ENCODE data around the gene CHCHD3. TPM values are rescaled to one million over a fixed set of nuclear protein-coding genes. Genes with fewer than 3 reads are reported as not detected.

The CHCHD3 gene
- total and polyA plus RNA-seq, 2 of the 4 experiments (the other 2 are of a cell fraction): 56.9 to 141 TPM

DNA sequence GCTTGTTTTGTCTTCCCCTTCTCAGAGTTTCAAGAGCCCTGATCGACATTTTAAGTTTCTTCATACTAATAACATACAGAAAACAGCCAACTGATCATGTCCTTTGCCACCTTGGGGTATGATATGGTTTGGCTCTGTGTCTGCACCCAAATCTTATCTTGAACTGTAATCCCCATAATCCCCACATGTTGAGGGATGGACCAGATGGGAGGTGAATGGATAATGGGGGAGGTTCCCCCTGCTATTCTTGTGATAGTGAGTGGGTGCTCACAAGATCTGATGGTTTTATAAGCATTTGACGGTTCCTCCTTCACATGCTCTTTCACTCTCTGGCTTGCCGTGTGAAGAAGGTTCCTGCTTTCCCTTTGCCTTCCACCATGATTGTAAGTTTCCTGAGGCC, 190.3 kb downstream of the CHCHD3 start:
- Histone ChIP-seq H2AK9ac (replicated peaks; ENCODE audit: low read depth, low read length, poor library complexity) (no peak overlapping the region), H4K5ac (ENCODE audit: low read depth, low read length) (no peak overlapping the region), H2AFZ (replicated peaks; ENCODE audit: low read length, poor library complexity) (no peak overlapping the region), H3K27me3 (ENCODE audit: control insufficient read depth, insufficient read depth, low read length) (no peaks in the 10 kb centered on the region), H2BK5ac (ENCODE audit: low read depth, low read length, poor library complexity, severe bottlenecking) (no peak overlapping the region), H2BK20ac (ENCODE audit: low read depth, low read length) (no peak overlapping the region), H4K91ac (ENCODE audit: insufficient read depth, low read depth, low read length) (no peak overlapping the region), H3K27ac (ENCODE audit: insufficient read depth, low read length) (no peak overlapping the region), H4K8ac (ENCODE audit: low read depth in 2 of 2, low read length in 2 of 2) (no peak overlapping the region), H3K9me1 (ENCODE audit: insufficient read depth, low read length) (no peaks in the 10 kb centered on the region), H4K20me1 (ENCODE audit: insufficient read depth, low read length) (no peaks in the 10 kb centered on the region), H3K18ac (ENCODE audit: low read depth, low read length) (no peak overlapping the region), H3K36me3 (ENCODE audit: control insufficient read depth, insufficient read depth, low read length) (no peaks in the 10 kb centered on the region), H3K4me3 (ENCODE audit: insufficient read depth, low read depth, low read length) (no peak overlapping the region), H3K14ac (replicated peaks; ENCODE audit: low read depth, low read length) (no peak overlapping the region), H2AK5ac (ENCODE audit: low read depth, low read length) (no peak overlapping the region), H3K4me2 (ENCODE audit: low read depth, low read length) (no peak overlapping the region), H3K23ac (ENCODE audit: low read depth, low read length) (no peak overlapping the region), H2BK15ac (ENCODE audit: low read depth, low read length) (no peak overlapping the region), H2BK120ac (ENCODE audit: low read depth, low read length) (no peak overlapping the region), H3K4ac (ENCODE audit: low read depth, low read length) (no peak overlapping the region), H3K56ac (ENCODE audit: extremely low read depth, insufficient read depth, low read length) (no peak overlapping the region), H3K4me1 (ENCODE audit: control insufficient read depth, insufficient read depth, low read length) (no peaks in the 10 kb centered on the region), H3K9ac (ENCODE audit: low read depth, low read length) (no peak overlapping the region), H3K9me3 (ENCODE audit: control insufficient read depth, insufficient read depth, low read length) (no peaks in the 10 kb centered on the region), H3K79me1 (ENCODE audit: low read depth in 1 of 2, low read length in 2 of 2) (0 out of 4 replicates have a peak, but pooled peaks cover 0 to 3% of the 10 kb centered on the region in 2 experiments)
- dilution Hi-C loops (cut with HindIII; ENCODE audit: low sequenced_read_pairs, unreplicated experiment) (no loop called here), in situ Hi-C loops (cut with MboI; ENCODE audit: low sequenced_read_pairs) (no loop called here), intact Hi-C loops (cut with micrococcal nuclease) (no loop called here)
- no TSS peak for BruUV-seq (replicated peaks)
- ATAC-seq (ENCODE audit: low read depth): no peak
- ChIA-PET POLR2A (ENCODE audit: unreplicated experiment) (no interaction called here), CTCF (interaction anchor here (1.1 kb wide), 1 partner anchor 38 kb away, joined by 3 read pairs; no protein-coding TSS in a partner anchor)
- WGBS, 2 experiments (ENCODE audit: extremely low coverage in 2 of 2, insufficient read length in 1 of 2): no CpG with 5 or more reads among the region's 3 CpGs
- TF ChIP-seq, protein P1, sequence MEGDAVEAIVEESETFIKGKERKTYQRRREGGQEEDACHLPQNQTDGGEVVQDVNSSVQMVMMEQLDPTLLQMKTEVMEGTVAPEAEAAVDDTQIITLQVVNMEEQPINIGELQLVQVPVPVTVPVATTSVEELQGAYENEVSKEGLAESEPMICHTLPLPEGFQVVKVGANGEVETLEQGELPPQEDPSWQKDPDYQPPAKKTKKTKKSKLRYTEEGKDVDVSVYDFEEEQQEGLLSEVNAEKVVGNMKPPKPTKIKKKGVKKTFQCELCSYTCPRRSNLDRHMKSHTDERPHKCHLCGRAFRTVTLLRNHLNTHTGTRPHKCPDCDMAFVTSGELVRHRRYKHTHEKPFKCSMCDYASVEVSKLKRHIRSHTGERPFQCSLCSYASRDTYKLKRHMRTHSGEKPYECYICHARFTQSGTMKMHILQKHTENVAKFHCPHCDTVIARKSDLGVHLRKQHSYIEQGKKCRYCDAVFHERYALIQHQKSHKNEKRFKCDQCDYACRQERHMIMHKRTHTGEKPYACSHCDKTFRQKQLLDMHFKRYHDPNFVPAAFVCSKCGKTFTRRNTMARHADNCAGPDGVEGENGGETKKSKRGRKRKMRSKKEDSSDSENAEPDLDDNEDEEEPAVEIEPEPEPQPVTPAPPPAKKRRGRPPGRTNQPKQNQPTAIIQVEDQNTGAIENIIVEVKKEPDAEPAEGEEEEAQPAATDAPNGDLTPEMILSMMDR (conservative IDR thresholded peaks at IDR 0.05; ENCODE audit: low read depth, low read length): no peak
- TF ChIP-seq, protein P2, sequence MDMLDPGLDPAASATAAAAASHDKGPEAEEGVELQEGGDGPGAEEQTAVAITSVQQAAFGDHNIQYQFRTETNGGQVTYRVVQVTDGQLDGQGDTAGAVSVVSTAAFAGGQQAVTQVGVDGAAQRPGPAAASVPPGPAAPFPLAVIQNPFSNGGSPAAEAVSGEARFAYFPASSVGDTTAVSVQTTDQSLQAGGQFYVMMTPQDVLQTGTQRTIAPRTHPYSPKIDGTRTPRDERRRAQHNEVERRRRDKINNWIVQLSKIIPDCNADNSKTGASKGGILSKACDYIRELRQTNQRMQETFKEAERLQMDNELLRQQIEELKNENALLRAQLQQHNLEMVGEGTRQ (IDR thresholded peaks at IDR 0.05; ENCODE audit: low read depth, low read length): no peak
- TF ChIP-seq FOS (IDR thresholded peaks at IDR 0.05; ENCODE audit: low read depth, low read length) (no peak), RAD21 (IDR thresholded peaks at IDR 0.05; ENCODE audit: low read length) (no peak), CHD1 (IDR thresholded peaks at IDR 0.05; ENCODE audit: low read depth, low read length) (no peak), RFX5 (IDR thresholded peaks at IDR 0.05; ENCODE audit: low read depth, low read length) (no peak), MXI1 (IDR thresholded peaks at IDR 0.05; ENCODE audit: borderline replicate concordance, low read depth, low read length) (no peak), MAZ (IDR thresholded peaks at IDR 0.05; ENCODE audit: borderline replicate concordance, low read depth, low read length) (no peak), SMC3 (IDR thresholded peaks at IDR 0.05; ENCODE audit: low read depth, low read length) (no peak), CEBPB (IDR thresholded peaks at IDR 0.05; ENCODE audit: low read depth, low read length) (no peak), MAFK (IDR thresholded peaks at IDR 0.05; ENCODE audit: low read depth, low read length) (no peak), RCOR1 (IDR thresholded peaks at IDR 0.05; ENCODE audit: insufficient replicate concordance, low read length) (no peak), BHLHE40 (IDR thresholded peaks at IDR 0.05; ENCODE audit: low read depth, low read length) (no peak), NFE2L2 (IDR thresholded peaks at IDR 0.05; ENCODE audit: low read depth, low read length) (no peak), POLR2A (IDR thresholded peaks at IDR 0.05; ENCODE audit: low read depth, low read length) (no peak)
- TF ChIP-seq, protein P3, sequence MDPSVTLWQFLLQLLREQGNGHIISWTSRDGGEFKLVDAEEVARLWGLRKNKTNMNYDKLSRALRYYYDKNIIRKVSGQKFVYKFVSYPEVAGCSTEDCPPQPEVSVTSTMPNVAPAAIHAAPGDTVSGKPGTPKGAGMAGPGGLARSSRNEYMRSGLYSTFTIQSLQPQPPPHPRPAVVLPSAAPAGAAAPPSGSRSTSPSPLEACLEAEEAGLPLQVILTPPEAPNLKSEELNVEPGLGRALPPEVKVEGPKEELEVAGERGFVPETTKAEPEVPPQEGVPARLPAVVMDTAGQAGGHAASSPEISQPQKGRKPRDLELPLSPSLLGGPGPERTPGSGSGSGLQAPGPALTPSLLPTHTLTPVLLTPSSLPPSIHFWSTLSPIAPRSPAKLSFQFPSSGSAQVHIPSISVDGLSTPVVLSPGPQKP (IDR thresholded peaks at IDR 0.05; ENCODE audit: borderline replicate concordance, low read depth, low read length): no peak
- no peak for DNase-seq
